HK-2 (cell line): ENCODE data around the gene TRAF3IP3.
A peak's percentile ranks its signal among the peaks of the same experiment; 100 is the strongest.

Source experiments
- DNase-seq: peaks from one replicate; pipeline ENCODE4 v3.0.0-alpha.2; 2018; ENCODE audit not compliant: unreplicated experiment

Gene TRAF3IP3

GRCh38 chr1:209737118-209737505 is 18.7 kb upstream of the TRAF3IP3 start:
- DNase-seq: no peak

- DNase-seq: no peak
These were observed 17.6 kb upstream of the TRAF3IP3 start for GRCh38 chr1:209738270-209738669.

- DNase-seq: no peak
These were observed 14.7 kb upstream of the TRAF3IP3 start for GRCh38 chr1:209741193-209741592.

GRCh38 chr1:209741889-209742288 is 14.0 kb upstream of the TRAF3IP3 start:
- DNase-seq: no peak

GRCh38 chr1:209742409-209743144 is 13.3 kb upstream of the TRAF3IP3 start:
- DNase-seq: no peak

- DNase-seq: no peak
These were observed 12.7 kb upstream of the TRAF3IP3 start for GRCh38 chr1:209743145-209743482.

GRCh38 chr1:209746451-209747165 is 9.2 kb upstream of the TRAF3IP3 start:
- no peak for DNase-seq

- peak; percentile 100 for DNase-seq
These were observed 8.1 kb upstream of the TRAF3IP3 start for GRCh38 chr1:209747580-209748262.

- DNase-seq: no peak
These were observed 7.2 kb upstream of the TRAF3IP3 start for GRCh38 chr1:209748620-209749019.

- DNase-seq: no peak
These were observed 6.6 kb upstream of the TRAF3IP3 start for GRCh38 chr1:209749205-209749604.

- DNase-seq: no peak
These were observed 6.1 kb upstream of the TRAF3IP3 start for GRCh38 chr1:209749670-209750323.

- no peak for DNase-seq
These were observed 4.1 kb upstream of the TRAF3IP3 start for GRCh38 chr1:209751627-209752231.

GRCh38 chr1:209752890-209753289 is 3.0 kb upstream of the TRAF3IP3 start:
- no peak for DNase-seq

GRCh38 chr1:209755256-209755655 is 597 bp upstream of the TRAF3IP3 start:
- DNase-seq: no peak

GRCh38 chr1:209756615-209757445 is 977 bp downstream of the TRAF3IP3 start:
- DNase-seq: no peak

- DNase-seq: no peak
These were observed 2.5 kb downstream of the TRAF3IP3 start for GRCh38 chr1:209758400-209758799.

GRCh38 chr1:209759829-209760359 is 4.0 kb downstream of the TRAF3IP3 start:
- no peak for DNase-seq

- no peak for DNase-seq
These were observed 5.3 kb downstream of the TRAF3IP3 start for GRCh38 chr1:209761011-209761635.

GRCh38 chr1:209766051-209766450 is 10.2 kb downstream of the TRAF3IP3 start:
- DNase-seq: no peak

GRCh38 chr1:209767096-209767495 is 11.2 kb downstream of the TRAF3IP3 start:
- no peak for DNase-seq
